GM21423 (cell line): ENCODE measurements around the gene MACROD2.

Experiments used
- ATAC-seq: cut with Tn5 transposase; IDR thresholded peaks from one replicate; pipeline ENCODE4 v1.9.1; 2021; ENCODE audit warnings: mild to moderate bottlenecking, moderate library complexity; ENCODE audit not compliant: unreplicated experiment

The MACROD2 gene

DNA sequence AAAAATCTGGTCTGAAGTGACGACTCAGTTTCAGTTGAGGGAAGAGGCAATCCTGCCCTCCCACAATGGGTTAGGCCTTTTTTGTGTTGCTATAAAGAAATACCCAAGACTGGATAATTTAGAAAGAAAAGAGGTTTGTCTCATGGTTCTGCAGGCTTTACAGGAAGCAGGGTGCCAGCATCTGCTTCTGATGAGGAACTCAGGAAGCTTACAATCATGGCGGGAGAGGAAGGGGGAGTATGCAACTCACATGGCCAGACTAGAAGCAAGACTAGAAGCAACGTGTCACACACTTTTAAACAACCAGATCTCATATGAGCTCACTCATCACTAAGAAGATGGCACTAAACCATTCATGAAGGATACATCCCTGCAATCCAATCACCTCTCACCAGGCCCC, 2048.6 kb downstream of the MACROD2 start:
- ATAC-seq, result no peak

DNA sequence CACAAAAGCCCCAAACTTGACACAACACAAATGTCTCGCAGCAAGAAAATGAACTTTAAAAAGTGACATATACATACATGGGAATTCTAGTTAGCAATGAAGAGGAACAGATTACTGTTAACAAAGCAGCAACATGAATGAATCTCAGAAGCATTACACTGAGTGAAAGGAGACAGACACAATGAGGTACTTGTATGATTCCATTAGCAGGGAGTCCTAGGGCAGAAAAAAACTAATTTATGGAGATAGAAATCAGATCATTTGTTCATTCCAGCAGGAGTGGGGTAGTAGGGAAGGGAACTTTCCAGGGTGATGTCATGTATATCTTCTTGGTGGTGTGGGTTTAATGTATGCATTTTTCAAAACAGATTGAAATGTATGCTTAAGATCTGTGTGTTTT, 2053.6 kb downstream of the MACROD2 start:
- no peak for ATAC-seq

DNA sequence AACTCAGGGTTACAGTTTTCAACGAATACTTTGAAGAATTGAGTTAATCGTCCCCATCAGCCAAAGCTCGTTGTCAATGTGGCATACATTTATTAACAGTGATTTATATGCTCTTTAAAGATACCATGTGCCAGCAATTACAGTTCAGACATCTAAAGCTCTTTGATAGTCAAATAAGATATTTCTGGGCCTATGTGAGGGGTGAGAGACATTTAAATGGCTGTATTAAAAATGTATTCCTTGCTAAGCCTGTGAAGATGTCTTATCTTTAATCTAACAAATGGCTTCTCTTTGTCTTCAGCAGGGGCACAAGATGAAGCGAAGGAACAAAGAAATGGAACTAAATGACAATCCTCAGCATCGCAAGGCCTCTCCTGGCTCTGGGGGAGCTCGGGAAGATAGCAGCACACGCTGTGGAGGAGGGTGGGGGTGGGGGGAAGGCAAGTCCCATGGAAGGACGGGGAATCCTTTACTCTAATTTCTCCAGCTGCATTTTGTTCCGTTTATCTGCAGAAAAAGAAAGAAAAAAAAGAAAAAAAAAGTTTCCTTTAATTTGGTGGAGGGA, 2054.3 kb downstream of the MACROD2 start:
- ATAC-seq, result no peak

DNA sequence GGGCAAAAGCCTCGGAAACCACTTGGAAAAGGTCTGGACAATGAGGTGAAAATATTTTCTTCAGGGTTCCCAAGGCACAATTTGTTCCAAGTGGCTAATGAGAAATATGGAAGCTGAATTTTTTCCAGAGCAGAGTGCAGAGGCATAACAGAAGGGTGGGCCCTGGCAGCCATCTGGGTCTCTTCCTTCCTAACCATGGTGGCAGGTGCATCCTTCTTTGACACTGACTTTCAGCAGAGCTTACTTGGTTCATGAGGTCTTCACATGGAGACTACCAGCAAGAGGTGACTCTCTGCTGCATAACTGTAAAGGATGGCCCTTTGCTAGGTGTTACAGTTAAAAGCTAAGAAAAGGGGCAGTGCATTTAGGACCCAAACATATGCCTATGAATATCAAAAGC, 2055.1 kb downstream of the MACROD2 start:
- no peak for ATAC-seq

DNA sequence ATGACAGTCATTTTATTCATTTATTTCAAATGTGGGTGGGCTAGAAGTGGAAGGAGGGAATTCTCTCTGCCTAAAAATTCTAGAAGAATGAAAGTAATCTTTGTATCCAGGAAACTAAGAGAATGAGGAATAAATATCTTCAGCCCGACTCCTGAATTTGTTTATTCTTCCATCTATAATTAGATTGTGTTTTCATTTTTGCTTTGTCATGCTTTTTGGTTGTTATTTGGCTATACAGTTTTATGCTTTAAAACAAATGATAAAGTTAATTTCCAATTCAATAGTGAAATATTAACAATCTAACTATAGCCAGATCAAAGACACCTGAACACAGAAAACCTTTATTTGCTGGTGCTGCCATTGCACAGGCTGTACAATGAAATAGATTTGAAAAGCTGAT, 2056.7 kb downstream of the MACROD2 start:
- ATAC-seq, result no peak

DNA sequence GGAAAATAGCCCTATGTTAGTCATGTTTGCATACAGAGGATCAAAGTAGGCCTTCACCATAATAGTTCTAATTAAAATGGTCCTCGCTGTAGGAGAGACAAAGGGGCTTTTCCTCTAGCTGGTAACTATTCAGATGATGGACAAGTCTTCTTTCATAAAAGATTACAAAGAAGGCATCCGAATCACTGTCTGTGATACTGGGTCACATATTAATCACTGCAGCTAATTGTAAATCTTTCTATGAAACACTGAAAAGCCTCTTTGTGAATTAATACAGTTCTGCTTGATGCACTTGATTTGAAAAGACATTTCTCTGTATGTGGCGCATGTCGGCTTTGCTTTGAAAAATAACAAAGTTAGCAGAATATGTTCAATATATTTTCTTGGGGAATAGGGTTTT, 2057.1 kb downstream of the MACROD2 start:
- no peak for ATAC-seq

DNA sequence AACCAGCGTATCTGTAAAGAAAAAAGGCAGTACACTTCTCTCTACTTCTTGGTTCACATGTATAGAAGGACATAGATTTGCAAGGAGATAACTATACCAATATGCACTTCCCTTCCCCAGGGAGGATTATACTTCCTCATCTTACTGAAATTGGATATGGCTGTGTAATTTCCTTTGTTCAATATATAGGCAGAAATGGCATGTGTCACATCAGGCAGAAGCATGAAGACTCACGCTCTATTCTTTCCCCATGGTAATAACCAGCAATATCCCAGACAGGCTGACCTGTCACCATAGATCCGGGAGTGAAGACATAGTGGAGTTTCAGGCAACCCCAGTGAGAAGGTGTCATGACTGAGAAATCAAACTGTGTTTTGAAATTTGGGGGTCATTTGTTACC, 2059.7 kb downstream of the MACROD2 start:
- ATAC-seq, result no peak

DNA sequence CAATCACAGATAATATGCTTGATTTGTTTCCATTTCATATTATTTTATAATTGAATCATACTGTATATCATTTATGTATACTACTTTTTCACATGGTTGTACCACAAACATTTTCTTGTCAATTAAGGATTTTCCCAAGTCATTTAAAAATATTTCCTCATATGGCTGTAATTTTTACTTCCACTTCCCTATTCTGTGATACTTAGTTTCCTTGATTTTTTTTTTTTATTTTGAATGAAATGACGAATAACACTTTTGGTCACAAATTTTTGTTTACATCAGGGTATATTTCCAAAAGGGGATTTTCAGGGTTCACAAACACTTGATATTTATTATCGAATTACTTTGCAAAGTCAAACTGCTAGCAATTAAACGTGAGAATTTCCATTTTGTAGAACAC, 2062.3 kb downstream of the MACROD2 start:
- no peak for ATAC-seq

DNA sequence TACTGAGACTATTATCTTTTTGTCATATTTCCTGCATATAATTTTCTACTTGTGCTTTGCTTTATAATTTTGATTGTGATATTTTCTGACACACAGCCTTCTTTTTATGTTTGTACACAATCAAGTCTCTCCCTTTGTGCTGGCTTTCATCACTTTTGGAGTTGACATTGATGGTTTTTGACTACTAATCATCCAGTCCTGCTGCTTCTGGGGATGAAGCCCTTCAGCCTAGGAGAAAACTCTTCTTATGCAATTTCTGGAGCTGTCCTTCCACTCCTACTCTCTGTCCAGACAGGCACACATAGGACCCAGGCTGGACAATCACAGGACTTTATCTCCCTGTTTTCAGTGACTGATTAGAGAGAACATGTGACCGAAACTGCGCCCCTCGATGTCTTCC, 2063.0 kb downstream of the MACROD2 start:
- ATAC-seq, result no peak

DNA sequence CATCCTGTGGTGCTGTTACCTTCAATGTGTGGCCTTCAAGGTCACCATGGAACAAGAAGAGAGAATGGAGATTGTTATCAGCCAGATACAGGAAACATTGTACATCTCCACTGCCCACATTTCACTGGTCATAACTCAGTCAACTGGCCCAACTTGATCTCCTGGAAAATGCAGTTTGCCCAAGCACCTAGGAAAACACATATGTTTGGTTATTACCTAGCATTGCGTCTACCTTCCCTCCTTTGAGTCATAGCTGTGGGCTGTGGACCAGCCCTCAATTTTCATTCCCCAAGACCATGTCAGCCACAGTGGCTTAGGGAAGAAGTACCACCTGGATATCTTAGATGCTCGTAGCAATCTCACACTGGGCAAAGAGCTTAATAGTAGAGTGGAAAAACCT, 2064.5 kb downstream of the MACROD2 start:
- no peak for ATAC-seq

DNA sequence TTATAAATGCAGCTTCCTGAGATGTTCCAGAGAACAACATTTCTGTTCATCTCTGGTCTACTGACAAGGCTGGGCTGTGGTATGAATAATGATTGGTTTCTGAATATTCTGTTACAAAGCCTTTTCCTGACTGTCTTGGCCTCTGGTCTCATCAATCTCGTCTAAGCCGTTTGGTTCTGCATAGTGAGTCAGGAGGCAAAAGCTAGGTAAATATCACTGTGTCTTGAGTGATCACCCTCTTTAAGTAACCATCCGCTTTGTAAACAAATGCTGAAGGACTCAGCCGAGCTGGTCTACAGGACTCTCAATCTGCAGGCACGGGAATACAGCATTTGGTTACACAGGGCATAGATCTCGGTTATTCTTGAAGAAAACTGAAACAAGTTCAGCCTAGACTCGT, 2066.0 kb downstream of the MACROD2 start:
- ATAC-seq, result no peak

DNA sequence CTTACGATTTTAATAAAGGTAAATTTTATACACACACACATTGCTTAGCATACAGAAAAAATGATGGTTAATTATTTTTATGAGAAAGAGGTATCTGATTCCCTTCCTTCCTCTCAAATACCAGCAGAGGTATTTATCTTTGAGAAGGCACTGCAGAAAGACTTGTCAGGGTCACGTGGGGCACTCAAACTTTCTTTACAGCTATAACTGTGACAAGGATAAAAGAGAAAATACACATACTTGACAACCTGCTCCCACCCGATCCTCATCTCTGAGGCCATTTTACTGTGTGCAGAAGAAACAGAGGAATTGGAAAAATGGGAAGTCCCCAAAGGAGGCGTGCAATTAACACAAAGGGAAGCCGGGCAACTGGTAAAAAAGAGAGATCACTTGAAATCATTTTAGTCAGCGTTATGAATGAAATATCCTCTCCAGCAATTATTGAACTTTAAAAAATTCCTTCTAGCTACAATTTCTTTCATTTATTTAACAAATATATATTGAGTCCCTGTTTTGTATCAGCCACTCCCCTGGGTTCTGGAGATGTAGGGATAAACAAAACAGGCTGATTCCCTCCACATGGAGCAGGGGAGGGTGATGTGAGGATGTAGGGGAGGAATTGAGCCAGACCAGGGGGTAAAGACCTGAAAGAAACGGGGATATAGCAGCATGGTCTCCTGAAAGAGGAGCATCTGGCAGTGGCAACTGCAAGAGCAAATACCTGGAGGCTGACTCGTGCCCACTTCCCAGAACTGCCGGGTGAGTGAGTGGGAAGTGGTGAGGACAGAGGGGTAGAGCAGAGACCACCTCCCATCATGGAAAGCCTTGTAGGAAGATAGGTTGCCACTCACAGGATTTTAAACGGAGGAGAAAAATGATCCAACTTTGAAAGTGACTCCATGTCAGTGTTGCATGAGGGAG, 2067.6 kb downstream of the MACROD2 start:
- no peak for ATAC-seq

DNA sequence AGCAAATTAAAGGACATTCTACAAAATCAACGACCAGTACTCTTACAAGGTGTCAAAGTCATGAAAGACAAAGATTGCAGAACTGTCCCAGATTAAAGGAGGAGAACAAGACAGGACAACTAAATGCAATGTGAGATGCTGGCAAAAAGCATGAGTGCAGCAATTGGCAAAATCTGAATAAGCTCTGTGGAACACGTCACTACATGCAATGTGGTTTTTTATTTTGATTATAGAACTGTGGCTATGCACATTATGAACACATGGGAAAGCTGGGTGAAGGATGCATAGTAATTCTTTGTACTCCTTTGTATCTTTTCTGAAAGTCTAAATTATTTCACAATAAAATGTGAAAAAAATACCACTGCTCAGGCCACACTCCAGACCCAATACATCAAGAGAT, 2068.6 kb downstream of the MACROD2 start:
- ATAC-seq, result no peak

DNA sequence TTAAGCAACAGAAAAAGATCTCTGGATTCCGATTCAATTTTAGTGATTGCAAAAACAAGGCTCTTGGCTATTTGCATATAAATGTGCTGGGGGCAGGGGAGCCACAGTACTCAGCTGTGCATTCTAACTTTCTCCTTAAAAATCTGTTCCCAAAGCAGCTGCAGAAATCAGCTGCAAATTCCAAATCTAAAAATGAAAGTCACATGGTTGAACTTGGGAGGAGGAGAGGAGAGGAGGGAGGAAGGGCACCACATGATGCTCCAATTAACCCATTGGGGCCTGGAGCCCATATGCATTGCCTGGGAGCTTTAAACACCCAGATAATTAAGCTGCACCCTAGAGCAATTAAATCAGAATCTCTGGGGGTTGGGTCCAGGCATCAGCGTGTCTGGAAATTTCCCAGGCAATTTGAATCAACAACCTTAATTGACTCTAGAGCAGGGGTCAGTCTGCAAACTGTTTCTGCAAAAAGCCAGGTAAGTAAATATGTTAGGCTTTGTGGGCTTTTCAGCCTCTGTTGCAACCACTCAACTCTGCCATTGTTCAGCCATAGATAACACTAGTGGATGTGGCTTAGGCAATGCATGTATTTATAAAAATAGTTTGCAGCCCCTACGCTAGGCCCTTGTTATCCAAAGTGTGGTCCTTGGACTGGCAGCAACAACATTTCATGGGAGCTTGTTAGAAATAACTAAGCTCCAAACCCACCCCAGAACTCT, 2069.8 kb downstream of the MACROD2 start:
- no peak for ATAC-seq

DNA sequence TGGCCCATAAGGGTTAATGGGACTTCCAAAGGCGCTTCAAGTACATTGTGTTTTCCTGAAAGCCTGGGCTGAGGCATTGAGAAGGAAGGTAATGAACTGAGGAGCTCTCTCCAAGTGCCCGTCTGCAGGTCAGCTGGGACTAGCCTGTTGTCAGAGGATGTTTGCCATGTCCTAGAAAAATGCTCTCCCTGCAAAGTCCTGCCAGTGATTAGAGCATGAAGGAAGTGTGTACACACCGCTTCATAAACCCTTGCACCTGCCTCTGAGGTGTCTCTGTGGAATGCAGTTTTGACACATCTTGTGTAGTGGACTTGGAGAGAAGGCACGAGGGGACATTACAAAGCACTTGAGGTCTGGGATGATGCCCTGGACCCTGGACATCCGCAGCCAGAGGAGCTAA, 2071.3 kb downstream of the MACROD2 start:
- no peak for ATAC-seq

DNA sequence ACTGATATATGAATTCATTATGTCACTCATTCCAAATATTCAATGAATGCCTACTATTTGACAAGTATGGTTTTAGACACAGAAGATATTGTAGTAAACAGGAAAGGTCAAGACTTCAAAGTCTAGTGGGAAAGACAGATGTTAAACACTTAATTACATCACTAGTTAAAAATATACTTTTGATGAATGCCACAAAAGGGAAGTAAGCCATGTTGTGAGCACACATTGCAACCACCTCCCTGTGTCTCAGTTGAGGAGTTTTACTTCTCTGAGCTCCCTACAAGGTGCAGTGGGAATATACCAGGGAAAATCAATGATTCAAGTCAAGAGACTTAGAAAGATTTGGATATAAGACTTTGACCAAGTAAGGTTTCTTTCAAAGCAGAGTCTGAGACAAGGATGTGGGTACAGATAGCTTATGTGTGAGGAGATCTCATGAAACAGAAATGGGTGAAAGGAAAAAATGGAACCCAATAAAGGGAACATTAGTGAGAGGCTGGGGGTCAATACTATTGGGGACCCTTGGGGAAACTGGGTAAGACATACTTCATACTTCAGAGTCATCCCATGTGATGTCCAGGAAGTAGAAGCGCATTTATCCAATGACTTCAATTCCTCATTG, 2074.2 kb downstream of the MACROD2 start:
- peak; percentile 94 for ATAC-seq

DNA sequence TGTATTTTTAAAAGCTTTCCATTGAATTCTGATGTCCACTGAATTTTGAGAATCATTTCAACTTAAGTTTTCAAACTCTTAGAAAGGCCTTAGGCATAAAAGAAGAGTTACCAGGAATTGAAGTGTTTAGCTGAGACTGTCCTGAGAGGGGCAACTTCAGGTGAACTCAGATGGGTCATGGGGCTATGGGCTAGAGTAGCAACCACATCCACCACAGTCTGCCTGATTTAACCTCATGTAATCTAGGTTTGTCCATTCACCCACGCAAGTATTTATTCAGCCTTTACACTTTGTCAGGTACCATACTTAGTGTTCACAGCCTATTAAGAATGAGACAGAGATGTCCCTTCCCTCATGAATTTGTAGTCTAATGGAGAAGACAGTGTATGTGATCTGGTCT, 2076.9 kb downstream of the MACROD2 start:
- no peak for ATAC-seq

DNA sequence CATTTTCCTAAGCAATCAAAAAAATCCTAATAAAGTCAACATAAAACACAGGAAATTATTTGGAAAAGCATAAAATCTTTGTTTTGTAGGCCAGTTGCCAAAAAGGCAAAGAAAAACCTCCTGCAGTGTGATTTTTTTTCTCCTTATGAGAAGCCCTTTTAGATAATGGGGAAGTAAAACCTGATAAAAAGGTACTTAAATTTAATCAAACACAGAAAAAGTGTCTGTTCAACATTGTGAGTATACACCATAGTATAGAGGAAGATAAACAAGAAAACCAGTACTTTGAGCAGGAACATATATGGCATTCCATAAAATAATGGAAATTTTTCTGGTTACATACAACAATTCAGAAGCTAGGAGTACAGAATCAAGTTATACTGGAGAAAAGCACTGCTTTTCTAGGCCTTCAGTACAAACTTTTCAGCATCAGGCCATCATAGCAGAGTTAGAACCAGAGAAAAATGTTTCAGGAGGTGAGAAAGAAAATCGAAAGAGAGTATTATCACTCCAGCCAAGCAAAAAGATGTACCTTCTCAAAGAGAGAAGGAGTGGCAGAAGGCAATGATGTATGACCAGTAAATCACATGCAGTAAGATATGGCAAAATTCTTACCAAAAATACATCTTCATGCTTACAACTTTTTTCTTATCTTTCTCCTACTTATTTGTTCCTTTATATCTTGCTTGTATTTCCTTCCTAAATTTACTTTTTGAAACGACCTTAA, 2083.0 kb downstream of the MACROD2 start:
- ATAC-seq, result no peak

DNA sequence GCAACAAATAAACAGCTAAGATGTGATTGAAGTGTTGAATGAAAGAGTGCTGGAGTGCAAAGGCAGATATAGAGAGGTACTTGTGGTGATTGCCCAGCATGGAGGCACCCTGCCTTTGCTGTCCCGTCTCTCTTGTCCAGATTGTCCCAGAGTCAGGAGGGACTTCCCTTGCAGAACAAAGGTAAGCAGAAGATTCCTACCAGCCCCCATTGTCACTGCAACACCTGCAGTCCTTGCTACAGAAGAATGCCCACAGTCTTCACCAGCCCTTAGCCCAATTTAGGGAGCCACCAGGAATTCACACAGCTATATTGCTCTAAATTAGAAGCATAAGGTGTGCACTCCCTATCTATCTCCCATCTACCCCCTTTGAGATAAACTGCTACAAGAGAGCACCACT, 2086.1 kb downstream of the MACROD2 start:
- ATAC-seq, result no peak

DNA sequence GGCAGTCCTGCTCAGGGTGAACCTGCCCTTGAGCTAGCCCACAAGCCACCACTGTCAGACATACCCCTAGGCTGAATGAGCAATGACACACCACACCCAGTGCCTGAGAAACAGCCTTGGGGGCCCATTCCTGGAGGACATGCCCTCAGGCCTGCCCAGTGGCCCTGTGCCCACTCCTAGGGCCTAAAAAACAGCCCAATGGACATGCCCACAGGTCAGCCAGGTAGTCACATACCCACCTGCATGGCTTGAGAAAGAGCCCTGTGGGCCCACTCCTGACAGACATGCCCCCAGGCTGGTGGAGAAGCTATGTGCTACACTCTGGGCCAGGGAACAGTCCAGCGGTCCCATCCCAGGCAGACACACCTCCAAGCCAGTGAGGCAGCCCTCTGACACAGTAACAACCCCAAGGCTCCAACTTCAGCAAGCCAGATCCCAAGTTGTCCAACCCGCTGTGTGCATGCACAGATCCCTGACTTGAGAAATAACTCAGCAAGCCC, 2086.8 kb downstream of the MACROD2 start:
- no peak for ATAC-seq
